Endometrial microvascular endothelial cells (primary cell): ENCODE results near the gene MAX. TPM values are rescaled to one million over a fixed set of nuclear protein-coding genes. Genes with fewer than 3 reads are reported as not detected.
"Not testable (repeated sequence)": the region's sequence is repeated elsewhere in the genome, so short reads cannot be mapped to it uniquely, and the experiment has no call there.

Source experiments
- in situ Hi-C: cut with HindIII; loops from 2 replicates; pipeline ENCODE4 v1.10.0; 2017; ENCODE audit warnings: low sequenced_read_pairs, low pct_unique_long_range_greater_than_20kb; ENCODE audit errors: inconsistent ontology term
- total RNA-seq: library from RNA; depleted of rRNA; stranded (reverse); fragments of >200 nt; gene quantifications from one replicate; pipeline ENCODE4 v1.2.3, GENCODE V29; 2015; ENCODE audit errors: inconsistent ontology term

The MAX gene
- total RNA-seq, 1 donor from 2014 or later: 39.3 TPM

- in situ Hi-C loops: no loop called here
These were observed 57.7 kb downstream of the MAX start for GRCh38 chr14:65044596-65044959.

GRCh38 chr14:65043893-65044595 lies 58.3 kb downstream of the MAX start:
- in situ Hi-C loops: no loop called here

- in situ Hi-C loops: no loop called here
These were observed 59.5 kb downstream of the MAX start for GRCh38 chr14:65042731-65043372.

GRCh38 chr14:65042296-65042695 lies 60.0 kb downstream of the MAX start:
- in situ Hi-C loops: no loop called here

GRCh38 chr14:65041434-65041915 lies 60.8 kb downstream of the MAX start:
- in situ Hi-C loops: no loop called here

- in situ Hi-C loops: no loop called here
These were observed 61.5 kb downstream of the MAX start for GRCh38 chr14:65040666-65041433.

GRCh38 chr14:65038966-65039365 lies 63.4 kb downstream of the MAX start:
- in situ Hi-C loops: no loop called here

GRCh38 chr14:65035049-65035448 lies 67.3 kb downstream of the MAX start:
- in situ Hi-C loops: no loop called here

GRCh38 chr14:65034021-65034420 lies 68.3 kb downstream of the MAX start:
- in situ Hi-C loops: no loop called here

GRCh38 chr14:65033181-65033580 lies 69.1 kb downstream of the MAX start:
- in situ Hi-C loops: no loop called here

- in situ Hi-C loops: no loop called here
These were observed 70.0 kb downstream of the MAX start for GRCh38 chr14:65032319-65032718.

- in situ Hi-C loops: not testable (repeated sequence)
These were observed 71.0 kb downstream of the MAX start for GRCh38 chr14:65031321-65031720.

GRCh38 chr14:65028937-65029336 lies 73.4 kb downstream of the MAX start:
- in situ Hi-C loops: no loop called here

- in situ Hi-C loops: no loop called here
These were observed 75.1 kb downstream of the MAX start for GRCh38 chr14:65027127-65027799.

- in situ Hi-C loops: no loop called here
These were observed 75.8 kb downstream of the MAX start for GRCh38 chr14:65026526-65026925.

- in situ Hi-C loops: no loop called here
These were observed 76.5 kb downstream of the MAX start for GRCh38 chr14:65025818-65026217.
